ENCODE measurements around the gene RALGAPB.

- no peak for TF ChIP-seq CTCF (IDR thresholded peaks at IDR 0.05)
- no peak for TF ChIP-seq EP300 (IDR thresholded peaks at IDR 0.05)
- no peak for TF ChIP-seq PBX3 (IDR thresholded peaks at IDR 0.05)
Observed at GRCh38 chr20:38543014-38543906, 70.6 kb downstream of the RALGAPB start.

Data from A549 (cell line).